MM.1S (cell line): ENCODE results near the gene TIAM1.

ENCODE experiments used
- CTCF ChIP-seq: fragments of 300-600 bp; sonication (generic); IDR thresholded peaks from 2 replicates; pipeline ENCODE4 v1.5.1; 2016; ENCODE audit warnings: antibody characterized with exemption, low read length, mixed read lengths
- EZH2 ChIP-seq: fragments of 300-600 bp; sonication (generic); optimal IDR thresholded peaks from 2 replicates; pipeline ENCODE3; 2017; ENCODE audit warnings: low read depth, mild to moderate bottlenecking, antibody characterized with exemption, low read length, mixed read lengths

GRCh38 chr21:31258073-31258472 is 86.0 kb downstream of the TIAM1 start:
- no peak for TF ChIP-seq CTCF
- no peak for TF ChIP-seq EZH2
